ENCODE data around the gene MIXL1. TPM values are rescaled to one million over a fixed set of nuclear protein-coding genes. Genes with fewer than 3 reads are reported as not detected.

MIXL1 gene
- not detected for total RNA-seq

GRCh38 chr1:226223157-226223785 is at the start of gene MIXL1:
TSS of gene MIXL1 (plus strand) at chr1:226223664. CDS start at chr1:226223682, 18 bp downstream.
- no peak for ATAC-seq (ENCODE audit: insufficient number of reproducible peaks, low FRiP score, low read depth)
- H3K36me3 ChIP-seq, result no peaks in the 10 kb centered on the region
- no peak for DNase-seq (ENCODE audit: low spot score)
- peaks cover 0 to 4% of the 10 kb centered on the region in 2 donors for H3K4me1 ChIP-seq (ENCODE audit: control insufficient read depth in 1 of 2, low read depth in 2 of 2)
- H3K27me3 ChIP-seq (replicated peaks; ENCODE audit: insufficient read depth), result no peaks in the 10 kb centered on the region
- H3K9me3 ChIP-seq, result no peaks in the 10 kb centered on the region
- TF ChIP-seq CTCF (IDR thresholded peaks at IDR 0.05), result no peak
- H3K4me3 ChIP-seq, result peak within 1 kb of the TSS; percentile 72
- no peak within 1 kb of the TSS for H3K27ac ChIP-seq

- Histone ChIP-seq H3K4me1 (ENCODE audit: control insufficient read depth in 1 of 2, low read depth in 2 of 2) (peaks cover 11 to 22% of the 10 kb centered on the region in 2 donors), H3K4me3 (no peak overlapping the region), H3K36me3 (no peaks in the 10 kb centered on the region), H3K27ac (no peak overlapping the region), H3K9me3 (no peaks in the 10 kb centered on the region), H3K27me3 (replicated peaks; ENCODE audit: insufficient read depth) (no peaks in the 10 kb centered on the region)
- ATAC-seq (ENCODE audit: insufficient number of reproducible peaks, low FRiP score, low read depth), result no peak
- TF ChIP-seq CTCF (IDR thresholded peaks at IDR 0.05), result no peak
- no peak for DNase-seq (ENCODE audit: low spot score)
Observed at GRCh38 chr1:226176870-226177269, 46.6 kb upstream of the MIXL1 start.

- Histone ChIP-seq H3K9me3 (no peaks in the 10 kb centered on the region), H3K36me3 (no peaks in the 10 kb centered on the region), H3K4me1 (ENCODE audit: control insufficient read depth in 1 of 2, low read depth in 2 of 2) (peaks cover 25 to 52% of the 10 kb centered on the region in 2 donors), H3K27ac (peak overlapping the region in 1 of 2 donors; percentile 17), H3K4me3 (no peak overlapping the region), H3K27me3 (replicated peaks; ENCODE audit: insufficient read depth) (no peaks in the 10 kb centered on the region)
- DNase-seq (ENCODE audit: low spot score) (no peak), ATAC-seq (ENCODE audit: insufficient number of reproducible peaks, low FRiP score, low read depth) (no peak)
- TF ChIP-seq CTCF (IDR thresholded peaks at IDR 0.05), result peak; percentile 25
Observed at GRCh38 chr1:226181996-226182714, 41.3 kb upstream of the MIXL1 start.

- no peaks in the 10 kb centered on the region for H3K9me3 ChIP-seq
- no peaks in the 10 kb centered on the region for H3K27me3 ChIP-seq (replicated peaks; ENCODE audit: insufficient read depth)
- H3K27ac ChIP-seq, result peak overlapping the region; percentile 88 to 94
- peaks cover 25 to 56% of the 10 kb centered on the region in 2 donors for H3K4me1 ChIP-seq (ENCODE audit: control insufficient read depth in 1 of 2, low read depth in 2 of 2)
- TF ChIP-seq CTCF (IDR thresholded peaks at IDR 0.05), result no peak
- no peak for DNase-seq (ENCODE audit: low spot score)
- no peak for ATAC-seq (ENCODE audit: insufficient number of reproducible peaks, low FRiP score, low read depth)
- H3K36me3 ChIP-seq, result no peaks in the 10 kb centered on the region
- peak overlapping the region; percentile 98 for H3K4me3 ChIP-seq
Observed at GRCh38 chr1:226185141-226186036, 38.1 kb upstream of the MIXL1 start.
